Uterus (tissue), 4 donors: ENCODE data around the gene AADACL4. TPM values are rescaled to one million over a fixed set of nuclear protein-coding genes. Genes with fewer than 3 reads are reported as not detected.

Experiments
- DNase-seq, 2 donors: peaks; one replicate each; pipeline ENCODE4 v3.0.0-alpha.2; 2019 to 2020
- H3K27ac ChIP-seq, 2 donors: fragments of 200-600 bp; sonication (generic); 1 replicate in 1 of 2; 2 replicates in 1 of 2; pipeline ENCODE4 v1.5.1; 2016 to 2018
- H3K27me3 ChIP-seq, 2 donors: fragments of 200-600 bp; sonication (generic); one replicate each; pipeline ENCODE4 v1.5.1; 2018 to 2019; ENCODE audit warnings: control low read depth in 1 of 2
- H3K36me3 ChIP-seq, 2 donors: fragments of 200-600 bp; sonication (generic); one replicate each; pipeline ENCODE4 v1.5.1; 2019; ENCODE audit warnings: control low read depth in 1 of 2
- H3K4me1 ChIP-seq, 2 donors: fragments of 200-600 bp; sonication (generic); one replicate each; pipeline ENCODE4 v1.5.1; 2018 to 2019; ENCODE audit warnings: control low read depth in 1 of 2
- H3K4me3 ChIP-seq, 2 donors: fragments of 200-600 bp; sonication (generic); 1 replicate in 1 of 2; 2 replicates in 1 of 2; pipeline ENCODE4 v1.5.1; 2018 to 2019; ENCODE audit warnings: mild to moderate bottlenecking in 1 of 2
- H3K9me3 ChIP-seq, 2 donors: fragments of 200-600 bp; sonication (generic); one replicate each; pipeline ENCODE4 v1.5.1; 2019; ENCODE audit warnings: control low read depth in 1 of 2
- CTCF ChIP-seq, 4 experiments: fragments of 200-600 bp in 2 of 4; fragments of 450-650 bp in 2 of 4; sonication (generic) in 2 of 4; IDR thresholded peaks; one replicate each; pipeline ENCODE4 v1.5.1; 2016 to 2019; ENCODE audit warnings: antibody characterized with exemption in 4 of 4, mild to moderate bottlenecking in 2 of 4, moderate library complexity in 1 of 4
- POLR2A ChIP-seq, 2 donors: fragments of 450-650 bp; IDR thresholded peaks; one replicate each; pipeline ENCODE4 v1.6.1; 2016; ENCODE audit warnings: antibody characterized with exemption in 2 of 2, mild to moderate bottlenecking in 1 of 2, moderate library complexity in 1 of 2
- intact Hi-C: fragments of 100-400 bp; cut with DNase I; formaldehyde crosslinking; loops from one replicate; pipeline ENCODE4 v1.15.1; 2023; ENCODE audit warnings: low total_unique reads
- total RNA-seq, 4 donors: library from RNA; depleted of rRNA in 3 of 4; stranded (reverse); fragments of >200 nt in 3 of 4; gene quantifications; one replicate each; pipeline versions ENCODE4 v1.1.0 to v1.2.4, GENCODE V29; 2014 to 2023
- donor health status: DM: yes; HTN: yes; CAD: no.

Gene AADACL4
- total RNA-seq, 4 donors from 2014 or later: 0.14 to 0.46 TPM; not detected in 2

GRCh38 chr1:12601700-12602658, 41.9 kb upstream of the AADACL4 start:
- intact Hi-C loops: no loop called here
- peaks cover 0 to 14% of the 10 kb centered on the region in 2 donors for H3K4me1 ChIP-seq
- H3K27ac ChIP-seq: peak overlapping the region; percentile 40 to 92
- peak in 1 of 2 donors; percentile 58 for DNase-seq
- H3K27me3 ChIP-seq: no peaks in the 10 kb centered on the region
- no peaks in the 10 kb centered on the region for H3K9me3 ChIP-seq
- no peak for TF ChIP-seq POLR2A (IDR thresholded peaks at IDR 0.05)
- TF ChIP-seq CTCF (IDR thresholded peaks at IDR 0.05): no peak
- H3K4me3 ChIP-seq: no peak overlapping the region
- no peaks in the 10 kb centered on the region for H3K36me3 ChIP-seq

GRCh38 chr1:12602659-12603024, 41.2 kb upstream of the AADACL4 start:
- peaks cover 0 to 14% of the 10 kb centered on the region in 2 donors for H3K4me1 ChIP-seq
- H3K4me3 ChIP-seq: no peak overlapping the region
- H3K27ac ChIP-seq: peak overlapping the region; percentile 40 to 92
- no peaks in the 10 kb centered on the region for H3K27me3 ChIP-seq
- H3K36me3 ChIP-seq: no peaks in the 10 kb centered on the region
- TF ChIP-seq POLR2A (IDR thresholded peaks at IDR 0.05) (no peak), CTCF (IDR thresholded peaks at IDR 0.05) (no peak)
- DNase-seq: peak in 1 of 2 donors; percentile 47
- intact Hi-C loops: no loop called here
- no peaks in the 10 kb centered on the region for H3K9me3 ChIP-seq

- no peak overlapping the region for H3K4me3 ChIP-seq
- H3K9me3 ChIP-seq: no peaks in the 10 kb centered on the region
- TF ChIP-seq POLR2A (IDR thresholded peaks at IDR 0.05): no peak
- TF ChIP-seq CTCF (IDR thresholded peaks at IDR 0.05): no peak
- H3K4me1 ChIP-seq: peaks cover 0 to 14% of the 10 kb centered on the region in 2 donors
- no peaks in the 10 kb centered on the region for H3K27me3 ChIP-seq
- no peak for DNase-seq
- intact Hi-C loops: no loop called here
- H3K36me3 ChIP-seq: no peaks in the 10 kb centered on the region
- H3K27ac ChIP-seq: peak overlapping the region in 1 of 2 donors; percentile 40
Measured at GRCh38 chr1:12603224-12603623, 40.7 kb upstream of the AADACL4 start.

GRCh38 chr1:12604114-12604874, 39.6 kb upstream of the AADACL4 start:
- TF ChIP-seq POLR2A (IDR thresholded peaks at IDR 0.05) (no peak), CTCF (IDR thresholded peaks at IDR 0.05) (no peak)
- intact Hi-C loops: no loop called here
- Histone ChIP-seq H3K27me3 (no peaks in the 10 kb centered on the region), H3K36me3 (no peaks in the 10 kb centered on the region), H3K4me3 (no peak overlapping the region), H3K4me1 (peaks cover 0 to 14% of the 10 kb centered on the region in 2 donors), H3K9me3 (no peaks in the 10 kb centered on the region), H3K27ac (peak overlapping the region; percentile 39 to 63)
- DNase-seq: peak; percentile 60 to 70
